ENCODE results near the gene IVNS1ABP.

IVNS1ABP gene

DNA sequence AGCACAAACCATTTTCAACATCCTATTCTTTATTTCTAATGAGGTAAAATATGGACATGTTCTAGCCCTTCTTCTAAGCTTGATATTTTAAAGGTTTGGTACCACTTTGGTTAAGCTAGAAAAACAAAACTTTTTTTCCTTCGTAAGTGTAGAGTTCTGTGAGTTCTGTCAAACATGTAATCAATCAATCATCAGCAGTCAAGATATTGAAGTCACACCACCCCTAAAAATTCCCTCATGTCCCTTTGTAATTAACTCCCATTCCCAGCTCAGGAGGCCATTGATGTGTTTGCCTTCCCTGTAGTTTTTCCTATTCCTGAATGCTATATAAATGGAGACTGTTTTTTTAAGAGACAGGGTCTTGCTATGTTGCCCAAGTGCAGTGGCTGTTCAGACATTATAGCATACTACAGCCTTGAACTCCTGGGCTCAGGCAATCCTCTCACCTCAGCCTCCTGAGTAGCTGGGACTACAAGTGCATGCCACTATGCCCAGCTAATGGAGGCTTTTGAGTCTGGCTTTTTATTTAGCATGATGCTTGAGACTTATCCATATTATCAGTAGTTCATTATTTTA is 23.0 kb downstream of the IVNS1ABP start:
- DNase-seq (ENCODE audit: low read depth, low spot score), result no peak

DNA sequence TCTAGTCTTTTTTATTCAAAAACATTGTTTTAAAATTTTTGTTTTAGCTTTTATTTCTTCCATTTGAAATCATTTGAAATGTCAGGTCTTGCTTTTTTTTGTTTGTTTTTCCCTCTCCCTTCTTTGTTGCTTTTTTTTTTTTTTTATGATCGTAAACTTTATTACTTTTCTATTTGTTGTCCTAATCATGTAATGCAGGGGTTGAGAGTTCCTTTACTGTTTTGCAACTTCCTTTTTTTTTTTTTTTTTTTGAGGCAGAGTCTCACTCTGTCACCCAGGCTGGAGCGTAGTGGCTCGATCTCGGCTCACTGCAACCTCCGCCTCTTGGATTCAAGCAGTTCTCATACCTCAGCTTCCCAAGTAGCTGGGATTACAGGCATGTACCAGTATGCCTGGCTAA is 24.8 kb downstream of the IVNS1ABP start:
- DNase-seq (ENCODE audit: low read depth, low spot score), result no peak

DNA sequence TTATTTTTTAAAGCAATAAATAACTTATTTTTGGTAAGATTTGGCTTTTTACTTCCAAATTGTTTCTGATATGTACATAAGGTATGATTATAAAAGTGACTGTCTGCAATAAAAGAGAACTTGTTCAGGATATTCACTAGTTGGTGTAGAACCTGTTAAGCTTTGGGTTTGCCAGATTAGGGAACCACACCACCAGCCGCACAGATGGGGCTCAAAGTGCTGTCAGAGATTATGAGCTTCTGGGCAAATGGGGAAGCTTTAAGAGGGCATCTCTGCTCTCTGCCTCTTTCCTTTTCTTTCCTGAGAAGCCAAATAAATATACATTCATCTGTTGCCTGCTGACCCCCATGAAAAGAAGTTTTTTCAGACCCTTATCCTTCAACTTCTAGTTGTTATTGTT is 25.4 kb downstream of the IVNS1ABP start:
- DNase-seq (ENCODE audit: low read depth, low spot score), result no peak

DNA sequence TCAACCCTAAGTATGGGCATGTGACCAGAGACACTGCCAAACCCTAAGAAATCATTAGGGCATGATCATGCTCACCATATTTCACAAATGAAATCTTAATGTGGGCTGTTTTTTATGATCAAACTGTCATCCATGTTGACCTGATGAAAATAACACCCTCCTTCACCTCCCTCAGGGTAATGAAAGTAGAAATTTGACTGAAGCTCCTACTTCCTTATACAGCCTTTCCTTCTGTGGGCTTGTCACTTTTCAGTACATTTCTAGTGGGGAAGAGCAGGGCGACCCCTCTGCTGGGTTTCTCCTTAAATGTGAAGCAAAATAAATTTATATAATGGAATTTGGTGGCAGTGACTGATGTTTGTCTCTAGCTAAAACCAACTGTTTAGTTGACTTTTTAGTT is 25.9 kb downstream of the IVNS1ABP start:
- DNase-seq (ENCODE audit: low read depth, low spot score), result no peak

DNA sequence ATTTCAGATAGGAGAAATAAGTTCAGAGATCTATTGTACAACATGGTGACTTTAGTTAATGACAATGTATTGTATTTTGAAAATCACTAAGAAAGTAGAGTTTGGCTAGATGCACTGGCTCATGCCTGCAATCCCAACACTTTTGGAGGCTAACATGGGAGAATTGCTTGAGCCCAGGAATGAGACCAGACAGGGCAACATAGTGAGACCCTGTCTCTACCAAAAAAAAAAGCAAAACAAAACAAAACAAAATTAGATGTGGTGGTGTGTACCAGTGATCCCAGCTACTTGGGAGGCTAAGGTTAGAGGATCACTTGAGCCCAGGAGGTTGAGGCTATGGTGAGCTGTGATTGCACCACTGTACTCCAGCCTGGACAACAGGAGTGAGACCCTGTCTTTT is 27.2 kb downstream of the IVNS1ABP start:
- DNase-seq (ENCODE audit: low read depth, low spot score), result no peak

DNA sequence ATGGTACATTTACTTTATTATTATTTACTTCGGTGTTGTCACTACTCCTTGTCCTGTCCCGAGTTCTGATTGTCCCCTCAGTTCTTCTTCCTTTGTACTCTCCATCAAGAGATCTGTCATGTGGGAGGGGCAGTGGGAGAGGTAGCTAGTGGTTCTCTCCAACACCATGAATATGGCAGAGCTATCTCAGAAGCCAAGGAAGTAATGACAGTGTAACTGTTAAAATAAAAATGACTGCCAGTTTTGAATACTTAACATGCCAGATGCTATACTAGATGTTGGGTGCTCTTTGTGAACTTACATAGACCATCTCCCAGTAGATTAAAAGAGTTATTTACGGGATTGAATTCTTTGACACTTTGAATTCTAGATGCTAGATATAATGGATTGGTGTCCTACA is 28.6 kb downstream of the IVNS1ABP start:
- no peak for DNase-seq (ENCODE audit: low read depth, low spot score)

DNA sequence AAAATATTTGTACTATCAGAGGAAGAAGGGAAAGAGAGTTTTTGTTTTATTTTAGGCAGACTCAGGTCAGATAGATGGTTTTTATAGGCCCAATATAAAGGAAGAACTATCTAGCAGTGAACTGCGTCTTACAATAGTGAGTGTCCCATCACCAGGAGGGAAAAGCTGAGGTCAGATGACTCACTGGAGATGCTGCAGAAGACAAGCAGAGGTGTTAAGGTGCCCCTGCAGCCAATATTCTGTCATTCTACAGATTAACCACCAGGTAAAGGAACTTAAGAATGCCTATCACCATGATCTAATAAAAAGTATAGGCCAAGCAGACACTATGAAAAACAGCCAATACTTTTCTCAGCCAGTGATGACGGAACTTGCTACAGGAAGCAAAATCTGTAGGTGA is 29.6 kb downstream of the IVNS1ABP start:
- no peak for DNase-seq (ENCODE audit: low read depth, low spot score)

DNA sequence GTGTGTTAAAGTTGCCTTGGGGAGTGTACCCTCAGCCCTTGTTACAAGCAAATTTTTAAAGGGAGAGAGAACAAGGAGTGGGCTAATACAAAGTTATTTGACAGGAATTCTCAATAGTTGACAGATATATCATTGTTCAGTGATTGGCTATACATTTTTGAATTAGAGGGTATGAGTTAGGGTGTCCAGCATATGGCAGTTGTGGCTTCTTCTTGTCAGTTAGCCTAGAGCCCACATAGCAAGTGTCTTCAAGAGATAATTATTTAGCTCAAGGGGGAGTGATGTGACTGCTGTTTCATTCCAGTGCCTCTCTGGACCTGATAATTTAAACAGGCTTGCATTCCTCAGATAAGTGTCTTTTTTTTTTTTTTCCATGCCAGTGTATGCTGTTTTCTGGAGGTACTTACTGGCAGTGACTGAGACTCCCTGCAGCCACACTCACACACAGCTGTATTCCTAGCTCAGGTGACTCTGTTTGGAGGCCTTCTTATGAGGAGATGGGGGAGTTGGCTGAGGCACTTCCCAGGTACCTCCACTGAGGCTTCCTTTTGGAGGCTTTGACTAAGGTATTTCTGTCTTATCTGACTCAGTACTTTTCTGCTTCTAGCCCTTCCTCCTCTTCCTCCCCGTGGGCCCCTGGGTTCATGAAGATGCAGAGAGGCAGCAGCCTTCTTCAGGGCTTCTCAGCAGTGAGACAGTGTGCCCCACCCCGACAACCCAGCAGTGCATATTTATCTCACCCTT is 32.3 kb downstream of the IVNS1ABP start:
- DNase-seq (ENCODE audit: low read depth, low spot score), result no peak

DNA sequence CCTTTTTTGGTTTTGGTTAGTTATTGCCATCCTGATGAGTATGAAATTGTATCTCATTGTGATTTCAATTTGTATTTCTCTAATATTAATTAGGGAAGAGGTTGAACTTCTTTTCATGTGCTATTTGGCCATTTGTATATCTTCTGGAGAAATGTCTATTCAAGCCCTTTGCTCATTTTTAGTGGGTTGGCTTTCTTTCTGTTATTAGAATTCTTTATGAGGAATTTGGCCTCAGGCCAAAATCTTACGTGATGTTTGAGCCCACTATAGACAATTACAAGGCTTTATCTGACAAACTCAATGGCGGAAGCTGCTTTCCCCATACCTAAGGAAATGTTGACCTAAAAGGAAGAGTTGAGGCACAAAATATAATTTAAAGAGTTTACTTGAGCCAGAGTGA is 32.9 kb downstream of the IVNS1ABP start:
- no peak for DNase-seq (ENCODE audit: low read depth, low spot score)

DNA sequence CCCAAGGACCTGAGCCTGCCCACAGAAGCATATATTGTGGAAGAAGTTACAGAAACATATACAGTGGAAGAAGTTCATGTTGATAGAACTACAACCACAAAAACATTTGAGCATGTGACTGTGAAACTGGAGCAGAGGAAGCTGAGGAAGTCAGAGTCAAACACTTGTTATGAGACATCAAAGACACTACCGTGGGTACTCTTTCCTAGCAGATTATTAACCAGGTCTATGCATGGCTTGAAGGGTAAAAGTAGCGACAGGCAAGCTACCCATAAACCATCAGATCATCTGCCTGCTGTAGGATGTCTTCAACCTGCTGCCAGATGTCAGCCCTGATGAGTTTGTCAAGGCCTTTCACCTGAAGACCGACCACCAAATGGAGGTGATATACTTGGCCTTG is 35.8 kb downstream of the IVNS1ABP start:
- no peak for DNase-seq (ENCODE audit: low read depth, low spot score)

DNA sequence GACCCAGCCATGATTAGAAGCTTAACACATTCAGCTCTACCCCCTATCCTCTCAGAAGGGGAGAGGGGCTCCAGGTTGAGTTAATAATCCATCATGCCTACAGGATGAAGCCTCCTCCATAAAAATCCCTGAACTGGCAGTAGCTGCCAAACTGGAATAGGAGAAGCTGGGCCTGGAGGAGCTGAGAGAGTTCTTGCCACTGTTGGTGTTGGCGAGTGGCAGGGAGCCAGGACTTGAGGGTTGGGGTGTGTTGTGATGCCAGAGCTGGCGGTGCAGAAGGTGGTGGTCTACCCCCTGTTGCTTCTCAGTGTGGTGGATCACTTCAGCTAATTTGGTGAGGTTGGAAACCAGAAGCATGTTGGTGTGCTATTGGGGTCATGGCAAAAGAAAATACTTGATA is 36.5 kb downstream of the IVNS1ABP start:
- no peak for DNase-seq (ENCODE audit: low read depth, low spot score)

DNA sequence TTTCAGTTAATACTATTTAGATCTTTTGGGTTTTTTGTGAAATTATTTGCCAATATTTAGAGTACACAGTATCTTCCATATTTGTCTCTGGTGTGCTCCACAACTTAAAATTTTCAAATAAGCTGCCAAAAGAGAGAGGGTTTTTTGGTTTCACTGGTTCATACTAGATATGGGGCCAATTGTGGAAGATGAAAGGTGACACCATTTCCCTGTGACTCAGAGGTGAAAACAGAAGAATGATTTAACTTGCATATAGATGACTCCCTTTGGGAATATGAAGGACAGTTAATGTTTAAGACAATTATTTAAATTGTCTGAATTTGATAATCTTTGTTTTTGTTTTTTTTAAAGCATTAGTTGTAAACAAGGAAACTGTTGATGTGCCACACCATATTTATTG is 37.5 kb downstream of the IVNS1ABP start:
- no peak for DNase-seq (ENCODE audit: low read depth, low spot score)

DNA sequence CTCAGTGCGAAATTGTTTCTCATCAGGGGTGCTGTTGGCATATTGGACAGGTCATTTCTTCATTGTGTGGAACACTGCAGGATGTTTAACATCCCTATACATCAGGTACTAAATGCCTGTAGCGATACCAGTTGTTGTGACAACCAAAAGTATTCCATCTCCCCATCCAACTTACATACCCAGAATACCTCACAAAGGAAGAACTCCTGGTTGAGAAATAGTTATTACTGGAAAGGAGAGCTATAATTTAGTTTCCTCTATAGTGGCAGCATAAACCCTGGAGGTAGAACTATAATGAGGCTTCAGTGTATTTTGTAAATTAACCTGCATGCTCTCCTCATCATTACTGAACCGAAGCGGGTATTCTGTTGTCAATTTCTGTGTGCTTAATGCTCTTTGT is 45.1 kb downstream of the IVNS1ABP start:
- DNase-seq (ENCODE audit: low read depth, low spot score), result no peak

DNA sequence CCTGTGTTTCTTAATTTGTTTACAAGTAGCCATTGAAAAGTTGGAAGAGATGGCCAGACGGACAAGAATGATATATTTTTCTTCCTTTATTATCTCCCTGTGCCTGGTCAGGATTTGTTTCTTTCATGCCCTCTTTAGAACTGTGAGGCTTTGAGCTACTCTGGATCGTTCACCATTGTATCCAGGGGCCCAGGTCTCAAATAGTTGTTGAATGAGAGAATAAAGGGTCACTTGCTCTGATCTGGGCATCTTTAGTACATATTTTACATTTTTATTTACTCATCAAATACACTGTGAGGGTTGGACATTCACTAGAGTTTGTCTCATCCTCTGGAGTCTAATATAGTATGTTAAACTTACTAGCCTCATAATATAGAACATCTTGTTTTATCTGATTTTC is 48.7 kb downstream of the IVNS1ABP start:
- no peak for DNase-seq (ENCODE audit: low read depth, low spot score)

DNA sequence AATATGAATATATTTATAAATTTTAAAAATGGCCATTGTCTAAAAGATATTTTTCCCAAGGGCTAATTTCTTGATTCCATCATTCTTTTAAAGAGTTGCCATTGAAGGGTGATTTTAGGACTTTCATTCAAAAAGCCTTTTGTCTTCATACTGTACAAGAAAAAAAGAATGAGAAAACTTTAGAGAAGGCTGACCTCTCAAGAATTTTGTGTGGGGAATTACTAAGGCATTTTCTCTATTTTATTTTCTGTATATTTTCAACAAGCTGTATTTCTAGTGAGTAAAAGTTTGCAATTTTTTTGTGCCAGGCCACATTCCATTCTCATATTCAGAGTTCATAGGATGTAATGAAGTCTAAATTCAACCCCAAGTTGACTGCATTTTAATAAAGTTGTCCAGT is 49.3 kb downstream of the IVNS1ABP start:
- no peak for DNase-seq (ENCODE audit: low read depth, low spot score)

DNA sequence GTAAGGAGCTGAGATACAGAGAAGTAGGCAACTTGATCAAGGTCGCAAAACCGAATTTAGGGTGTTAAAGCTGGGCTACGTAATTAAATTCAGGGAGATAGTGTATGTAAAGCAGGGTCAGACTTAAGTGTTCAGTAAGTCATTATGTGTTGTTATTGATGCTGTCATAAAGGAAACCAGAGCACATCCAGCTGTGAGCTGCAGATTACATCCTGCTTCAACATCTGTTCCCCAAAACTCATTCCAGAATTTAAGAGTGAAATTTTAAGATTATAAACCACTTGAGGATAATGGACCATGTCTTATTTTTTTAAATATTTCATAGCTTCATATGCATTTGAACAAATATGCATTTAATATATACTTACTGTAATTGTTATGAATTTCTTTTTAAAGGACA is 49.7 kb downstream of the IVNS1ABP start:
- DNase-seq (ENCODE audit: low read depth, low spot score), result no peak

DNA sequence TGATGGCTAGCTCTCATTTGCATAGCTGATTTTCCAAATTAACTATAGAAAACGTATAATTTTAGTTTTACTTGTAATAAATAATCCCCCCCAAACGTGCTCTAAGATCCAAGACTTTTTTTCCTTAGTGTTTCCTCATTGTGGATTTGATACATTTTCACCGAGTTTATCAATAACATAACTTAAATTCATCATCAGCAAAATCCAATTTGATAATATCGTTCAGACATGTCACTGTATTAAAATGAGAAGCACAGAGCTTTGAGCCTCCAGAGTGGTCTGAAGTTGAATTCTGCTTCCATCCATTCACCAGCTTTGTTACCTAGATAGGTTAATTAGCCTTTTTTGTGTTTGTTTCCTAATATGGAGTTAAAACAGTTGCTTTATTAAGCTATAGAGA is 51.7 kb downstream of the IVNS1ABP start:
- DNase-seq (ENCODE audit: low read depth, low spot score), result no peak

DNA sequence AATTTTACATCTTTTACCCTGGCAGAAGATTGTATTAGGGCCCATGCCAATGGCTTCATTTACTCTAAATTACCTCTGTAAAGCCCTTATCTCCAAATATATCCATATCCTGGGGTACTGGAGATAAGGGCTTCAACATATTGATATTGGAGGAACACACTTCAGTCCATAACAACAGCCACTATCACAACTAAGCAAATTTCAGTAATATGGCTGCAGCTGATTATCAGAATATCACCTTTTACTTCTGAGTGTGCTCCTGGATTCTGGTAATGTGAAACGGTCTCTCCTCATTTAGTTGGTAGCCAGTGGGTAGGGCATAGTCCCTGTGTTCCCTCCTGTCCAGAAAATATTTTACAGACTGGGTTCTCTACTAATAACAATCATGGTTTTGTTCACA is 53.3 kb downstream of the IVNS1ABP start:
- DNase-seq (ENCODE audit: low read depth, low spot score), result no peak

DNA sequence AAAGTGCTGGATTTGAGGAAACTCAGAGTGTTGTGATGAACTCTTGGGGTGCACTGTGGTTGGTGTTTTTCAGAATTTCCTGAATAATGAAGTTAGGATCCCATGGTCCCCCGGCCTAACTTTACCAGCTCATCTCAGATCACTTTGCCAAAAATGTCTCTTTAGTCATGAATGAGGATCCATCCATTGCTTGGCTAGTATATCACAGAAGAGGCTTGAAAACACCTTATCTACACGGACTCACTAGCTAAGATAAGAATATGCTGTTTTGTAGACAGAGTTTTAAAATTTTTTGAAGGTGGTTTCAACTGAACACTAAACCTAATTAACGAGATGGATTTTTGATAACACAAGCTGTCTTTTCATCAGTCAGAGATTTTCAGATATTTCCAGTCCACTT is 53.8 kb downstream of the IVNS1ABP start:
- no peak for DNase-seq (ENCODE audit: low read depth, low spot score)

DNA sequence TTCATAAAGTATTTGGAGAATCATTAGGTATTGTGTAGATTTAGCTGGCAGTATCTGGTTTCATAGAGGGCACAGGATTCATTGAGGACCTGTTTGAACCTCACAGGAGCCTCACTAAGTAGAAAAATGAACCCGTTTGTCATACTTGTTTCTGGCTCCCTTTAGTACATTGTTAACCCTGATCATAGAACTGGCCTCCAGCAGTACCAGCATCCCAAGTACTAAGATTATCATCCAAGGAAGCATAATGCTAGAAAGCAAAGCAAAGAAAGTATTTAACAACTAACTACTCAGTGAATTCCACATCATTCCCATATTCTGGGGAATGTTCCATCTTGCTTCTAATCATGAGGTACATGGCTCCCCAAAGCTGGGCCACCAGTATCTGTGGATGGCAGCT is 54.9 kb downstream of the IVNS1ABP start:
- no peak for DNase-seq (ENCODE audit: low read depth, low spot score)

DNA sequence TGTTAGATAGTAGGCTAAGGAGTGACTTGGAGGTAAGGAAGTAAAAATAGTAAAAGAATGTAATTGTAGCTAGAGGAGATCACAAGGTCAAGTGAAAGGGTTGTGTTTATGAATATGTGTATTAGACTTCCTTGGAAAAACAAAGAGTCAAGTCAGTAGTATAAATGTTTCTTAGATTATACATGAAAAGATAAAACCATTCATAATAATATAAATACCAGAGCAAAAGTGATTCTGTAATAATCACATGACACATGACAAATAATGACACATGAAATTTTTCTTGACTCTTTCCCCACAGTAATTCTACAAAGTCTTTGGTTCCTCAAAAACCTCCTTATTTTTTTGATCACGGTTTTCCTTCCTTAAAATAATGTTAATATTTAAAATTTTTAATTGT is 56.4 kb downstream of the IVNS1ABP start:
- no peak for DNase-seq (ENCODE audit: low read depth, low spot score)

DNA sequence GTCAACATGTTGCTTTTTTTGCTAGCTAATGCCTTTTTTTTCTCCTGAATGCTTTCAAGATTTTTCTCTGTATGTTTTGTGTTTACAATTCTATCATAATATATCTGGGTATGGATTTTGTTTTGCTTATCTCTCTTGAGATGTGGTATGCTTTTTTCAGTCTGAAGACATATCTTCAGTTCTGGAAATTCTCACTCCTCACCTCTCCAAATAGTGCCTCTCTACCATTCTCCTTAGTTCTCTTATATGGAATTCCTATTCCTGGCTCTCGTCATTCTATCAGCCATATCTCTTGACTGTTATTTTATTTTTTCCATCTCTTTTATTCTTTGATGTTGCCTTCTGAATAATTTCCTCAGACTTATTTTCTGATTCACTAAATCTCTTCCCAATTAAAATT is 58.4 kb downstream of the IVNS1ABP start:
- no peak for DNase-seq (ENCODE audit: low read depth, low spot score)

DNA sequence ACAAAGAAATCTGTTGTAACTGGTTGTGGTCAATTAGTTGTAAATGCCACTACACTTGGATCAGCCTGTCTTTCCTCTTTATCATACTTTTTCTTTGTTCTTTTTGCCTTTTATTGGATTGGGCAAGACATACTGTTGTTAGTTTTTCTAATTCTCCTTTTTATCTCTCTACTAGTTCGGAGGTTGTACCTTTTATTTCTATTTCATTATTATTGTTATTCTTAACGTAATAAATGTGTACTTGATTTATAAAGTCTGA is 59.2 kb downstream of the IVNS1ABP start:
- DNase-seq (ENCODE audit: low read depth, low spot score), result no peak

All from iPS DF 19.7 (cell line).